Loucy (cell line): ENCODE measurements around the gene RPL10.
"Not testable (repeated sequence)": the region's sequence is repeated elsewhere in the genome, so short reads cannot be mapped to it uniquely, and the experiment has no call there.

Experiments used
- H2AFZ ChIP-seq: fragments of 200-600 bp; sonication (generic); 2 replicates; pipeline ENCODE4 v1.6.0; 2016; ENCODE audit warnings: antibody characterized with exemption, mild to moderate bottlenecking, low read length, moderate library complexity
- H3F3A ChIP-seq: fragments of 200-600 bp; 2 replicates; pipeline ENCODE4 v1.6.0; 2016; ENCODE audit warnings: antibody characterized with exemption, low read depth, mild to moderate bottlenecking
- H3K27me3 ChIP-seq: fragments of 200-600 bp; sonication (generic); 2 replicates; pipeline ENCODE4 v1.6.1; 2014; ENCODE audit warnings: low read length, mild to moderate bottlenecking; ENCODE audit not compliant: insufficient read depth, poor library complexity, severe bottlenecking
- H3K36me3 ChIP-seq: fragments of 200-600 bp; sonication (generic); 2 replicates; pipeline ENCODE4 v1.6.1; 2016; ENCODE audit warnings: low read length; ENCODE audit not compliant: insufficient read depth
- H3K4me1 ChIP-seq: fragments of 200-600 bp; sonication (generic); 2 replicates; pipeline ENCODE4 v1.5.1; 2014; ENCODE audit warnings: low read length, mild to moderate bottlenecking; ENCODE audit not compliant: insufficient read depth, poor library complexity, severe bottlenecking
- H3K4me2 ChIP-seq: fragments of 200-600 bp; sonication (generic); 2 replicates; pipeline ENCODE4 v1.6.0; 2014; ENCODE audit warnings: antibody characterized with exemption, low read length, low read depth, mild to moderate bottlenecking; ENCODE audit not compliant: poor library complexity, severe bottlenecking
- H3K4me3 ChIP-seq: fragments of 200-600 bp; sonication (generic); 2 replicates; pipeline ENCODE4 v1.5.1; 2014; ENCODE audit warnings: low read length, mild to moderate bottlenecking, mixed read lengths; ENCODE audit not compliant: poor library complexity, severe bottlenecking
- H3K79me2 ChIP-seq: fragments of 200-600 bp; sonication (generic); 2 replicates; pipeline ENCODE4 v1.6.1; 2014; ENCODE audit warnings: low read length; ENCODE audit not compliant: insufficient read depth
- H3K9ac ChIP-seq: fragments of 200-600 bp; sonication (generic); 2 replicates; pipeline ENCODE4 v1.6.0; 2014; ENCODE audit warnings: mild to moderate bottlenecking, low read depth, low read length, moderate library complexity; ENCODE audit not compliant: poor library complexity, severe bottlenecking
- H3K9me2 ChIP-seq: fragments of 200-600 bp; sonication (generic); replicated peaks from 2 replicates; pipeline ENCODE4 v1.6.1; 2016; ENCODE audit warnings: low read depth, low read length, mixed read lengths
- H3K9me3 ChIP-seq: fragments of 200-600 bp; sonication (generic); 2 replicates; pipeline ENCODE4 v1.6.1; 2014; ENCODE audit warnings: mild to moderate bottlenecking, antibody characterized with exemption, low read length, low read depth; ENCODE audit not compliant: insufficient read depth
- H4K20me1 ChIP-seq: fragments of 200-600 bp; sonication (generic); 2 replicates; pipeline ENCODE4 v1.6.0; 2014; ENCODE audit warnings: antibody characterized with exemption, low read length, mild to moderate bottlenecking; ENCODE audit not compliant: insufficient read depth, poor library complexity, severe bottlenecking
- EZH2phosphoT487 ChIP-seq: fragments of 200-600 bp; IDR thresholded peaks from 2 replicates; pipeline ENCODE4 v1.6.1; 2018; ENCODE audit warnings: antibody characterized with exemption, mild to moderate bottlenecking, moderate library complexity, borderline replicate concordance
- TF ChIP-seq, protein P1 (sequence below): fragments of 200-600 bp; sonication (generic); conservative IDR thresholded peaks from 2 replicates; pipeline ENCODE4 v1.5.1; 2014; ENCODE audit warnings: mild to moderate bottlenecking, antibody characterized with exemption, low read length

The RPL10 gene

DNA sequence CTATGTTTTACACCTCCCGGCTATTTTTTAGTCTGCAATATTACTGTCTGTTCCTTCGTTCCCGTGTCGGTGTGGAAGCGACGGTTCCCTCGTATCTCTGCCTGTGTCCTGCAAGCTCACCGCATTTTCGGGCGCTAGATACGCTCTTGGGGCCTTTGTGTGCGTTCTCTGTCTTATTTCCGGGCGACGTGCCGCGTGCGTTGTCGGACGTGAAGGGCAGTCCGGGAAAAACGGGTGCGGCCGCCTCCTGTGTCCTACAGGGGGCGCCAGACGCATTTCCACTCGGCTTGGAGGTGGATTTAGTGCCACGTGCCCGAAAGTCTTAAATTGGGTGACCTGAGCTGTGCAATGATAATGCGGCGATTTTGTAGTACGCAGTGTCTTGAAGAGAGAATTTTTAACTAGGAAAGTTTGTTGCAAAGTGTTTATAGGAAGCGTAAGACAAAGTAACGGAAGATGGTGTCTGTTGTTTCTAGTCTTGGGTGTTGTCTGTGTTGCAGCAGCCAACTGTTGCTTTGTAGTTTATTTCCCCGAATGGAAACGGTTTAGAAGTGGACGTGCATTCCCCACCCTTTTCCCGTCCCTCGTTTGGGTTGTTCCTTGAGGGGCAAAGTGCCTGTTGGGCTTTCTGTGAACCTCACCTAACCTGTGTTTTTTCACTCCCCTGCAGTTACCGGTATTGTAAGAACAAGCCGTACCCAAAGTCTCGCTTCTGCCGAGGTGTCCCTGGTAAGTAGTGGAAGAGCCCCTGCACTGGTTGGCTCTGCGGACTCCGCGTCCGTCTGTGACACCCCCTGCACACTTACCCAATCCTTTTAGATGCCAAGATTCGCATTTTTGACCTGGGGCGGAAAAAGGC is 720 bp downstream of the RPL10 start:
- no peak overlapping the region for H2AFZ ChIP-seq

DNA sequence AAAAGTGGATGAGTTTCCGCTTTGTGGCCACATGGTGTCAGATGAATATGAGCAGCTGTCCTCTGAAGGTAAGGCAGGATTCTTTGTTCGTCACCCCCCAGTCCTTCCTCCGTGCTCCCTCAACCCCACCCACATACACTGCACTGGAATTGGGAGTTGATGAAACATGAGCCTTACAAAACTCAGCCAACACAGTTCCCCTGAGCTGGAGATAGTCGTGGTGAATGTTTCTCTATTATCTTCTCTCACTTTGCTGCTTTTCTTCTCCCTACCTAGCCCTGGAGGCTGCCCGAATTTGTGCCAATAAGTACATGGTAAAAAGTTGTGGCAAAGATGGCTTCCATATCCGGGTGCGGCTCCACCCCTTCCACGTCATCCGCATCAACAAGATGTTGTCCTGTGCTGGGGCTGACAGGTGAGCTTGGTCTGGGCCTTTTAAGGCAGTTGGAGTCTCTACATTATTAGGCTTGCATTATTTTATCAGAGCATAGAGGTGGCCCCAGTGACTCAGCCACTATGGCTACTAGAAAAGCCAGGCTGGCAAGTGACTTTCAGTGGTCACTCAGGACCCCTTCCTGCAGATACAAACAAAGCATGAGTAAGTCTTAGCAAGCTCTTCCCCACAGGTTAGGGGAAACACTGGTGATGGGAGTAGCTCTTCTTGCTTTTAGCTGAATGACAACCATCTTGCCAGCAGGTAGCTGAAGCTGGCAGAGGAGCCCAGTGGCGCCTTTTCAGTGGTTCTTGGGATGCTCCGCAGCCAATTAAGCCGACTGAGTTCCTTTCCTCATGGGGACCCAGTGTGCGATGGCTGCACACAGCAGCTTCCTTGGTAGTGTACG is 1.6 kb downstream of the RPL10 start:
- Histone ChIP-seq H2AFZ (no peak overlapping the region), H3K4me2 (peak overlapping the region; percentile 86), H3K79me2 (peaks cover 35% of the 10 kb centered on the region), H3K9me3 (no peaks in the 10 kb centered on the region), H3K36me3 (peaks cover 21% of the 10 kb centered on the region; the same call in 1 of the 2 replicates), H4K20me1 (peaks cover 25% of the 10 kb centered on the region), H3K9ac (peak overlapping the region; percentile 100), H3F3A (no peaks in the 10 kb centered on the region; the same call in 1 of the 2 replicates), H3K9me2 (no peaks in the 10 kb centered on the region), H3K27me3 (peaks cover 8% of the 10 kb centered on the region), H3K4me3 (peak overlapping the region; percentile 93), H3K4me1 (peaks cover 13% of the 10 kb centered on the region)
- TF ChIP-seq, protein P1, sequence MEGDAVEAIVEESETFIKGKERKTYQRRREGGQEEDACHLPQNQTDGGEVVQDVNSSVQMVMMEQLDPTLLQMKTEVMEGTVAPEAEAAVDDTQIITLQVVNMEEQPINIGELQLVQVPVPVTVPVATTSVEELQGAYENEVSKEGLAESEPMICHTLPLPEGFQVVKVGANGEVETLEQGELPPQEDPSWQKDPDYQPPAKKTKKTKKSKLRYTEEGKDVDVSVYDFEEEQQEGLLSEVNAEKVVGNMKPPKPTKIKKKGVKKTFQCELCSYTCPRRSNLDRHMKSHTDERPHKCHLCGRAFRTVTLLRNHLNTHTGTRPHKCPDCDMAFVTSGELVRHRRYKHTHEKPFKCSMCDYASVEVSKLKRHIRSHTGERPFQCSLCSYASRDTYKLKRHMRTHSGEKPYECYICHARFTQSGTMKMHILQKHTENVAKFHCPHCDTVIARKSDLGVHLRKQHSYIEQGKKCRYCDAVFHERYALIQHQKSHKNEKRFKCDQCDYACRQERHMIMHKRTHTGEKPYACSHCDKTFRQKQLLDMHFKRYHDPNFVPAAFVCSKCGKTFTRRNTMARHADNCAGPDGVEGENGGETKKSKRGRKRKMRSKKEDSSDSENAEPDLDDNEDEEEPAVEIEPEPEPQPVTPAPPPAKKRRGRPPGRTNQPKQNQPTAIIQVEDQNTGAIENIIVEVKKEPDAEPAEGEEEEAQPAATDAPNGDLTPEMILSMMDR: no peak

More for the DNA sequence above, 720 bp downstream of the RPL10 start:
- H3K4me2 ChIP-seq: peak overlapping the region; percentile 86
- H3K9ac ChIP-seq: peak overlapping the region; percentile 100
- no peaks in the 10 kb centered on the region; the same call in 1 of the 2 replicates for H3F3A ChIP-seq
- no peak for TF ChIP-seq EZH2phosphoT487
- TF ChIP-seq, protein P1: peak; percentile 64
- H3K27me3 ChIP-seq: peaks cover 8% of the 10 kb centered on the region
- peaks cover 25% of the 10 kb centered on the region for H4K20me1 ChIP-seq
- peaks cover 13% of the 10 kb centered on the region for H3K4me1 ChIP-seq
- peaks cover 21% of the 10 kb centered on the region; the same call in 1 of the 2 replicates for H3K36me3 ChIP-seq
- H3K9me3 ChIP-seq: no peaks in the 10 kb centered on the region
- peak overlapping the region; percentile 93 for H3K4me3 ChIP-seq
- peaks cover 35% of the 10 kb centered on the region for H3K79me2 ChIP-seq
- H3K9me2 ChIP-seq: no peaks in the 10 kb centered on the region

DNA sequence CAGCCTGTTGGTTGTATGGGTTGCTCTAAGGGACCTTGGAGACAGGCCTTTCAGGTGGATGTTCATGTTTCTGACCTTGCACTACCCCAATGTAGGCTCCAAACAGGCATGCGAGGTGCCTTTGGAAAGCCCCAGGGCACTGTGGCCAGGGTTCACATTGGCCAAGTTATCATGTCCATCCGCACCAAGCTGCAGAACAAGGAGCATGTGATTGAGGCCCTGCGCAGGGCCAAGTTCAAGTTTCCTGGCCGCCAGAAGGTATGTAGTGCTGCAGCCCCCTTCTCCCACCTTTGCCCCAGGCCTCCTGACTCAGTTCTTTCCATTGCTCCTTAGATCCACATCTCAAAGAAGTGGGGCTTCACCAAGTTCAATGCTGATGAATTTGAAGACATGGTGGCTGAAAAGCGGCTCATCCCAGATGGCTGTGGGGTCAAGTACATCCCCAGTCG is 2.2 kb downstream of the RPL10 start:
- peak overlapping the region; percentile 86 for H3K4me2 ChIP-seq
- H3K27me3 ChIP-seq, H2AFZ ChIP-seq, H3K9me3 ChIP-seq, H3F3A ChIP-seq, H3K9ac ChIP-seq, H3K9me2 ChIP-seq: not testable (repeated sequence)
- H3K36me3 ChIP-seq: peaks cover 21% of the 10 kb centered on the region; the same call in 1 of the 2 replicates
- peak overlapping the region; percentile 93 for H3K4me3 ChIP-seq
- peaks cover 25% of the 10 kb centered on the region for H4K20me1 ChIP-seq
- peaks cover 35% of the 10 kb centered on the region for H3K79me2 ChIP-seq
- H3K4me1 ChIP-seq: peaks cover 13% of the 10 kb centered on the region
